H7 (cell line): ENCODE data around the gene FAM236D. TPM values are rescaled to one million over a fixed set of nuclear protein-coding genes. Genes with fewer than 3 reads are reported as not detected.
"Not testable (repeated sequence)": the region's sequence is repeated elsewhere in the genome, so short reads cannot be mapped to it uniquely, and the experiment has no call there.

Experiments
- DNase-seq: peaks from one replicate; pipeline ENCODE4 v3.0.0; 2012
- H3K27me3 ChIP-seq: 2 replicates; pipeline ENCODE4 v1.6.0; 2011; ENCODE audit warnings: mild to moderate bottlenecking, low read length; ENCODE audit not compliant: control insufficient read depth, insufficient read depth
- H3K36me3 ChIP-seq: replicated peaks from 2 replicates; pipeline ENCODE4 v1.5.1; 2011; ENCODE audit warnings: low read length; ENCODE audit not compliant: control insufficient read depth, insufficient read depth
- H3K4me3 ChIP-seq: 2 replicates; pipeline ENCODE4 v1.5.1; 2011; ENCODE audit warnings: low read depth, mild to moderate bottlenecking, control low read depth, low read length, moderate library complexity; ENCODE audit not compliant: insufficient read depth
- total RNA-seq: library from RNA; depleted of rRNA; stranded (reverse); fragments of >200 nt; shearing (Covaris generic); gene quantifications from 2 replicates; pipeline ENCODE4 v1.2.3, GENCODE V29; 2014; rRNA removed

The FAM236D gene
- not detected in 2 replicates for total RNA-seq

GRCh38 chrX:72808110-72808509 is at the start of gene FAM236D:
TSS of gene FAM236D (minus strand) at chrX:72808210. CDS start at chrX:72808110, 100 bp downstream.
- not testable (repeated sequence) for DNase-seq, H3K4me3 ChIP-seq, H3K27me3 ChIP-seq, H3K36me3 ChIP-seq

GRCh38 chrX:72837532-72837931 is 29.5 kb upstream of the FAM236D start:
- H3K27me3 ChIP-seq, H3K4me3 ChIP-seq, H3K36me3 ChIP-seq, DNase-seq: not testable (repeated sequence)

- H3K4me3 ChIP-seq, H3K27me3 ChIP-seq, H3K36me3 ChIP-seq, DNase-seq: not testable (repeated sequence)
Measured at GRCh38 chrX:72830701-72831100, 22.7 kb upstream of the FAM236D start.

DNA sequence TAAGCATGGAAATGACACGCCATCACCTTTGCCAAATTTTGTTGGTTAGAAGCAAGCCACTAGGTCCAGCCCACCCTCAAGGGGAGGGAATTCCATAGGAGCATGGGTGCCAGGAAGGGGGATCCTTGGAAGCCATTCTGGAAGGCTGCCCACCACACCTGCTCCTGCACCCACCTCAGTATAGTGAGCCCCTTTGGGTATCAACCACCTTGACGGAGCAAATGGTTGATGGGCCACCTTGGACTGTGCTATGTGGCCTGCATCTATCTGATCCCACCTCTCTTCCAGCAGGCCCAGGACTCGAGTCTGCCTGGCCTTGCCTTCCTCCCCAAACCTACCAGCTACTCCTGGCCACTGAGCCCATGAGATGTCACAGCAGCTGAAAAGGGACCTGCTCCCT is 17.6 kb downstream of the FAM236D start:
- DNase-seq, H3K4me3 ChIP-seq, H3K36me3 ChIP-seq, H3K27me3 ChIP-seq: not testable (repeated sequence)

- not testable (repeated sequence) for DNase-seq, H3K27me3 ChIP-seq, H3K36me3 ChIP-seq, H3K4me3 ChIP-seq
Measured at GRCh38 chrX:72788142-72788541, 19.9 kb downstream of the FAM236D start.

- DNase-seq, H3K4me3 ChIP-seq, H3K36me3 ChIP-seq, H3K27me3 ChIP-seq: not testable (repeated sequence)
Measured at GRCh38 chrX:72783964-72784363, 24.0 kb downstream of the FAM236D start.

- H3K4me3 ChIP-seq, H3K27me3 ChIP-seq, DNase-seq, H3K36me3 ChIP-seq: not testable (repeated sequence)
Measured at GRCh38 chrX:72783365-72783936, 24.6 kb downstream of the FAM236D start.

- DNase-seq, H3K4me3 ChIP-seq, H3K27me3 ChIP-seq, H3K36me3 ChIP-seq: not testable (repeated sequence)
Measured at GRCh38 chrX:72782560-72782959, 25.4 kb downstream of the FAM236D start, which contains the start of gene FAM236B. TSS of gene FAM236B (minus strand) at chrX:72782660. CDS start at chrX:72782560, 100 bp downstream.

DNA sequence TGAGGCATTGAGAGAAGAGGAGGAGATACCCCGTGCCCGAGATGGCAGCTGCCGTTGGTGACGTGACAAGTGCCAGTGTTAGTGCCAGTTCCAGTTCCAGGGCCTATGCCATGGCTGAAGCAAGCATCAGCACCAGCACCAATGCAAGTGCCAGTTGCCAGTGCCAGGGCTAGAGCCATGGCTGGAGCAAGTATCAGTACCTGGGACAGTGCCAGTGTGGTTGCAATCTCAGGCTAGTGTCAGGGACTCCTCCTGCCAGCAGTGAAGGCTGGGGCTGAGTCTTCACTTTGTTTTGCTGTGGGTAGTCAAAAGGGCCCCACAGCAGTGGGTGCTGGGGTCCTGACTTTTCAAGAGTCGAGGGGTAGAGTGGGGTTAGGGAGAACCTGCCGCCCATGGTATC is 29.9 kb downstream of the FAM236D start:
- H3K36me3 ChIP-seq, DNase-seq, H3K4me3 ChIP-seq, H3K27me3 ChIP-seq: not testable (repeated sequence)

GRCh38 chrX:72777467-72777790 is 30.6 kb downstream of the FAM236D start:
- not testable (repeated sequence) for H3K27me3 ChIP-seq, DNase-seq, H3K36me3 ChIP-seq, H3K4me3 ChIP-seq

DNA sequence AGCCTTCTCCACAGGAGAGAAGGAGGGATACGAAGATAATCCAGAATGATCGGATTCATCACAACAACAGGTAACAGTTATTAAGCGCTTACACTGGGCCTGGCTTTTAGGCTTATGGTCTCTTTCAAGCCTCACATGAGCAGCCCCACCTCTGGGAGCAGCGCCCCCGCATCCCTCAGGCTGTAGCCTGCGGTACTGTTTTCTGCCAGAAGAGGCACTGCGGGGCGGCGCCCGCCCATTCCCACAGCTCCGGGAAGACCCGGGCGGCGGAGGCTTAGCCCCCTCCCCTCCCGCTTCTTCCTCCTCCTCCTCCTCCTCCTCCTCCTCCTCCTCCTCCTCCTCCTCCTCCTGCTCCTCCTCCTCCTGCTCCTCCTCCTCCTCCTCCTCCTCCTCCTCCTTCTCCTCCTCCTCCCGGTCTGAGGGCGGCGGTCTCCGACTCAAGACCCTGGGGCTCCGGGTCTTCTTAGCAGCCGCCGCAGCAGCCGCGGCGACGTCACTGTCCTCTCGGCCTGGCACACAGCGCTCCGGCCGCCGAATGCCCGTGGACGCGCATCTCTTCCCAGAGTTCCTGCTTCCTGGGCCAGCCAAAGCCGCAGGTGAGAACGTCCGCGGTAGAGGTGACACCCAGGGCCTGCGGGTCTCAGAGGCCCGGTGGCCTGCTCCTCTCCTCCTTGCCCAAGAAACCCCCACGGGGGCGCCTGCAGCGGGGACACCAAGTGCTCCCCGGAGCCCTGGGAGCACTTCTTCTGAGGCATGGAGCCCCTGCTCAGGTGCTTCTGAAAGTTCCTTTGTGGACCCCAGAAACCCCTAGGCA is 31.1 kb downstream of the FAM236D start, which contains the start of gene DMRTC1B:
Gene DMRTC1B, plus strand, starts transcription at position 238 of the 814 bp plus-strand sequence. CDS start 68,246 bp downstream, outside the sequence.
- not testable (repeated sequence) for H3K27me3 ChIP-seq, DNase-seq, H3K36me3 ChIP-seq, H3K4me3 ChIP-seq

DNA sequence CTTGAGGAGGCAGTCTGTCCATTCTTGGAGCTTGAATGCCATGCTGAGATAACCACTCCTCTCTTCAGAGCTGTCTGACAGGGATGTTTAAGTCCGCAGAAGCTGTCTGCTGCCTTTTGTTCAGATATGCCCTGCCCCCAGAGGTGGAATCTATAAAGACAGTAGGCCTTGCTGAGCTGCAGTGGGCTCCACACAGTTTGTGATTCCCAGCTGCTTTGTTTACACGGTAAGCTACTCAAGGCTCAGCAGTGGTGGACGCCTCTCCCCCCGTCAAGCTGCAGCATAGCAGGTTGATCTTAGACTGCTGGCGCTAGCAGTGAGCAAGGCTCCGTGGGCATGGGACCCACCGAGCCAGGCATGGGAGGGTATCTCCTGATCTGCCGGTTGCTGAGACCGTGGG is 47.6 kb downstream of the FAM236D start:
- not testable (repeated sequence) for H3K27me3 ChIP-seq, DNase-seq, H3K36me3 ChIP-seq, H3K4me3 ChIP-seq

Other genes with a start within 250 kb of the FAM236D start
- 16.6 and 16.7 TPM in 2 replicates for gene HDAC8, start 235.4 kb downstream of the FAM236D start, total RNA-seq
- gene PHKA1, start 93.9 kb downstream of the FAM236D start, total RNA-seq: 7.1 and 10.5 TPM in 2 replicates
- gene DMRTC1B, start 31.3 kb downstream of the FAM236D start, total RNA-seq: not detected in 2 replicates
- not detected in 2 replicates for gene FAM236B, start 25.6 kb downstream of the FAM236D start, total RNA-seq
- not detected in 2 replicates for gene FAM236C, start 104.4 kb upstream of the FAM236D start, total RNA-seq
- gene FAM236A, start 130.0 kb upstream of the FAM236D start, total RNA-seq: not detected in 2 replicates
- not detected in 2 replicates for gene DMRTC1, start 135.6 kb upstream of the FAM236D start, total RNA-seq
- 0.11 and 0.17 TPM in 2 replicates for gene PABPC1L2B, start 194.7 kb upstream of the FAM236D start, total RNA-seq